H1 (cell line): ENCODE results near the gene IGLL5. TPM values are rescaled to one million over a fixed set of nuclear protein-coding genes. Genes with fewer than 3 reads are reported as not detected.
A peak's percentile ranks its signal among the peaks of the same experiment; 100 is the strongest.

Source experiments
- CTCF ChIA-PET: fragments of 300-600 bp; sonication (Branson Sonifier 250); formaldehyde crosslinking; loops from one replicate; lab custom pipeline; 2021; ENCODE audit not compliant: partially characterized antibody; lab: Charles Lee
- POLR2A ChIA-PET: fragments of 300-600 bp; sonication (Branson Sonifier 250); formaldehyde crosslinking; loops from one replicate; lab custom pipeline; 2021; ENCODE audit warnings: inconsistent platforms; ENCODE audit not compliant: partially characterized antibody; lab: Charles Lee
- DNase-seq, 2 experiments: peaks; one replicate each; pipeline versions ENCODE4 v3.0.0 to v3.0.0-alpha.2; 2010 to 2022; ENCODE audit warnings: low spot score in 2 of 2, low read depth in 1 of 2, mixed read lengths in 1 of 2
- FAIRE-seq: peaks from 2 replicates; lab custom pipeline; 2011; peaks lifted over from hg19 to GRCh38; lab: Jason Lieb, UNC
- H2AFZ ChIP-seq: 2 replicates; pipeline ENCODE4 v1.8.1; 2012; ENCODE audit warnings: low read length, inconsistent platforms
- H2AK5ac ChIP-seq: 2 replicates; pipeline ENCODE4 v1.6.1; 2013; ENCODE audit warnings: low read depth, low read length
- H2BK120ac ChIP-seq: replicated peaks from 2 replicates; pipeline ENCODE3; 2013; ENCODE audit warnings: low read depth, low read length, inconsistent platforms
- H2BK12ac ChIP-seq: 2 replicates; pipeline ENCODE4 v1.6.1; 2013; ENCODE audit warnings: low read depth, low read length
- H2BK15ac ChIP-seq: 2 replicates; pipeline ENCODE4 v1.6.1; 2013; ENCODE audit warnings: low read length
- H2BK20ac ChIP-seq: 2 replicates; pipeline ENCODE4 v1.6.1; 2013; ENCODE audit warnings: low read length
- H2BK5ac ChIP-seq: 2 replicates; pipeline ENCODE4 v1.6.1; 2013; ENCODE audit warnings: low read depth, low read length
- H3K14ac ChIP-seq: 2 replicates; pipeline ENCODE4 v1.6.1; 2013; ENCODE audit warnings: inconsistent platforms; ENCODE audit not compliant: insufficient read length
- H3K18ac ChIP-seq: 2 replicates; pipeline ENCODE4 v1.6.1; 2013; ENCODE audit warnings: low read length; ENCODE audit errors: extremely low read depth
- H3K23ac ChIP-seq: 2 replicates; pipeline ENCODE4 v1.6.1; 2013; ENCODE audit warnings: inconsistent platforms; ENCODE audit not compliant: insufficient read length
- H3K23me2 ChIP-seq: 2 replicates; pipeline ENCODE4 v1.6.1; 2013; ENCODE audit warnings: low read depth, low read length
- H3K27ac ChIP-seq: 2 replicates; pipeline ENCODE4 v1.6.1; 2011; ENCODE audit warnings: low read depth, low read length, inconsistent platforms
- H3K27me3 ChIP-seq, 4 experiments: replicated peaks in 1 of 4; 1 replicate in 1 of 4; 2 replicates in 3 of 4; pipeline versions ENCODE4 v1.6.1 to v1.8.1; 2011 to 2013; ENCODE audit warnings: low read length in 3 of 4, mild to moderate bottlenecking in 3 of 4, inconsistent platforms in 2 of 4, mixed read lengths in 2 of 4, moderate library complexity in 1 of 4; ENCODE audit not compliant: control insufficient read depth in 3 of 4, insufficient read depth in 3 of 4; ENCODE audit errors: extremely low read depth in 1 of 4
- H3K36me3 ChIP-seq, 4 experiments: 2 replicates each; pipeline versions ENCODE4 v1.6.1 to v1.8.1; 2011 to 2013; ENCODE audit warnings: mild to moderate bottlenecking in 4 of 4, low read length in 3 of 4, moderate library complexity in 2 of 4, control low read depth in 1 of 4, inconsistent platforms in 1 of 4; ENCODE audit not compliant: insufficient read depth in 4 of 4, control insufficient read depth in 2 of 4
- H3K4ac ChIP-seq: replicated peaks from 2 replicates; pipeline ENCODE3; 2013; ENCODE audit warnings: low read length, low read depth, mixed read lengths, inconsistent platforms; ENCODE audit not compliant: insufficient read length
- H3K4me1 ChIP-seq, 4 experiments: replicated peaks in 1 of 4; 1 replicate in 1 of 4; 2 replicates in 3 of 4; pipeline versions ENCODE4 v1.6.1 to v1.8.1; 2011 to 2013; ENCODE audit warnings: low read length in 3 of 4, inconsistent platforms in 2 of 4, mixed read lengths in 1 of 4; ENCODE audit not compliant: insufficient read depth in 4 of 4, control insufficient read depth in 3 of 4
- H3K4me2 ChIP-seq, 2 experiments: 2 replicates each; pipeline versions ENCODE4 v1.6.1 to v1.8.1; 2011 to 2013; ENCODE audit warnings: low read depth in 2 of 2, low read length in 2 of 2, control low read depth in 1 of 2, inconsistent platforms in 1 of 2, mild to moderate bottlenecking in 1 of 2; ENCODE audit not compliant: insufficient read depth in 1 of 2
- H3K4me3 ChIP-seq, 4 experiments: fragments of 200-600, 300-600 bp in 1 of 4; sonication (generic), shearing (Covaris generic), sonication (Bioruptor Twin) in 1 of 4; 2 replicates each; pipeline versions ENCODE4 v1.5.1 to v1.8.1; 2011 to 2016; ENCODE audit warnings: low read length in 4 of 4, low read depth in 3 of 4, control low read depth in 2 of 4, inconsistent platforms in 2 of 4, mild to moderate bottlenecking in 2 of 4, mixed read lengths in 1 of 4, moderate library complexity in 1 of 4; ENCODE audit not compliant: insufficient read depth in 2 of 4; ENCODE audit errors: extremely low read depth in 1 of 4
- H3K56ac ChIP-seq: replicated peaks from 2 replicates; pipeline ENCODE3; 2013; ENCODE audit warnings: low read depth, mild to moderate bottlenecking, mixed read lengths, low read length, inconsistent platforms; ENCODE audit not compliant: insufficient read length
- H3K79me1 ChIP-seq: 2 replicates; pipeline ENCODE4 v1.6.1; 2013; ENCODE audit warnings: low read depth, low read length, control low read depth
- H3K79me2 ChIP-seq, 2 experiments: 2 replicates each; pipeline versions ENCODE4 v1.6.1 to v1.8.1; 2012 to 2013; ENCODE audit warnings: low read length in 2 of 2, mild to moderate bottlenecking in 2 of 2, inconsistent platforms in 1 of 2; ENCODE audit not compliant: insufficient read depth in 2 of 2, control insufficient read depth in 1 of 2
- H3K9ac ChIP-seq, 4 experiments: replicated peaks in 1 of 4; 1 replicate in 1 of 4; 2 replicates in 3 of 4; pipeline versions ENCODE4 v1.6.1 to v1.8.1; 2011 to 2013; ENCODE audit warnings: low read depth in 3 of 4, low read length in 3 of 4, control low read depth in 2 of 4, mild to moderate bottlenecking in 2 of 4, moderate library complexity in 2 of 4, inconsistent platforms in 1 of 4; ENCODE audit errors: extremely low read depth in 1 of 4
- H3K9me3 ChIP-seq, 2 experiments: 2 replicates each; pipeline versions ENCODE4 v1.6.1 to v1.8.1; 2012 to 2013; ENCODE audit warnings: mild to moderate bottlenecking in 2 of 2, moderate library complexity in 2 of 2, control low read depth in 1 of 2, inconsistent platforms in 1 of 2, low read depth in 1 of 2, low read length in 1 of 2, mixed read lengths in 1 of 2; ENCODE audit not compliant: insufficient read depth in 2 of 2
- H4K20me1 ChIP-seq, 2 experiments: replicated peaks in 1 of 2; 2 replicates each; pipeline versions ENCODE3 to v1.8.1; 2011 to 2013; ENCODE audit warnings: inconsistent platforms in 2 of 2, low read length in 2 of 2, mild to moderate bottlenecking in 1 of 2; ENCODE audit not compliant: insufficient read depth in 2 of 2, control insufficient read depth in 1 of 2
- H4K5ac ChIP-seq: 2 replicates; pipeline ENCODE4 v1.6.1; 2013; ENCODE audit warnings: low read length, low read depth, mixed read lengths, inconsistent platforms; ENCODE audit not compliant: insufficient read length
- H4K8ac ChIP-seq: 2 replicates; pipeline ENCODE4 v1.8.0; 2013; ENCODE audit warnings: mild to moderate bottlenecking, moderate library complexity, low read length, inconsistent platforms; ENCODE audit not compliant: insufficient read depth; ENCODE audit errors: extremely low read depth
- H4K91ac ChIP-seq: replicated peaks from 2 replicates; pipeline ENCODE3; 2013; ENCODE audit warnings: low read length, mixed read lengths, inconsistent platforms; ENCODE audit not compliant: insufficient read length
- EZH2 ChIP-seq: fragments of 200-600 bp; sonication (generic); IDR thresholded peaks from 2 replicates; pipeline ENCODE4 v1.7.1; 2012; ENCODE audit warnings: low read depth, mild to moderate bottlenecking, moderate library complexity, low read length, inconsistent platforms; ENCODE audit not compliant: severe bottlenecking
- WGBS, 2 experiments: shearing (Covaris generic) in 1 of 2; methylation state at CpG; one replicate each; pipeline versions ENCODE4 v1.1.6 to v1.1.7; 2013 to 2015; ENCODE audit warnings: low lambda C conversion rate in 2 of 2, mixed read lengths in 2 of 2, inconsistent platforms in 1 of 2, low coverage in 1 of 2, missing lambda C conversion rate in 1 of 2; ENCODE audit not compliant: insufficient replicate concordance in 2 of 2, insufficient coverage in 1 of 2, insufficient read length in 1 of 2; ENCODE audit errors: extremely low coverage in 1 of 2, missing lambda C conversion rate in 1 of 2; 5-methylcytosine and 5-hydroxymethylcytosine counted together
- polyA plus RNA-seq, 7 experiments: library from polyadenylated mRNA; depleted of rRNA in 3 of 7; stranded (reverse) in 5 of 7; unstranded in 2 of 7; fragments of >200 nt in 5 of 7; fragments of 200-250 nt in 2 of 7; gene quantifications; 1 replicate in 5 of 7; 2 replicates in 1 of 7; 4 replicates in 1 of 7; pipeline versions ENCODE4 v1.2.1 to v1.2.3, GENCODE V29; 2011 to 2013; ENCODE audit warnings: missing spikeins in 2 of 7, mixed read lengths in 2 of 7
- total RNA-seq: library from RNA; stranded (reverse); fragmentation: NEBNext Ultra II Directional; extraction: Animal tissue kit (Norgen Biotek cat#: 25700); gene quantifications from 2 replicates; pipeline ENCODE4 v1.2.1, GENCODE V29; 2021

The IGLL5 gene
- total and polyA plus RNA-seq, 2 of the 8 experiments (the other 6 are each of a cell fraction or from before 2014, with no cell fraction given): not detected

DNA sequence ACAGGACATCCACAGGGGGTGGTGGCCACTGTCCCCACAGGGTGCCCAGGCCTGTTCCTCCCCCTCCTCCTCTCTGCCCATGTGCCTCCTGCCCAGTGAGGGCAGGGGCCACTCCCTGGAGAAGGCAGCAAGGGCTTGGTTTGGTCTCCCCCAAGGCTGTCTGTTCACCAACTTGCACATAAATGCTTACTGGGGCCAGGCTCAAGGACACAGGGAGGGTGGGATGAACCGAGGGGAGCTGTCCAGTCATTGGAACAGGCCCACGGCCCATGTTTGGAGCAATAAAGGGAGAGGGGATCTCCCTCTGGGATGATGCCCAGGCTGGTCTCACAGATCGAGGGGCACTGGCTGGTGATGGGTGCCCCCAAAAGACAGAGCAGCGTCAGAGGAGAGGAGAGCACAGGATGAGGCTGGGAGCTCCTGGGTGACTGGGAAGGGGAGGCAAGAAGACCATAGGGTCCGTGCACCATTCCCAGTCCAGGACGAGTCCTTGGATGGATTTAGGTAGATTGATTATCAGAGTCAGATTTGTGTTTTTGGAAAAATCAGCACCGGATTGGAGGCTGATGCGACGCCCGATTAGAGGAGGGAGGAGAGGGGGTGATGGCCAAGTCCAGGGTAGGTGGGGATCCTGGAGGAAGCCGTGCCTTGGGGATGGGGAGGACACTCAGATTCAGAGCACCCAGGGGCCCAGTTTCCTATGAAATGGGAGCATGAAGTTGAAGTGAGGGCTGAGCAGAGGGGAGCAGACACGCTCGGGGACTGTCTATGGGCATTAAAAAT, 1.1 kb downstream of the IGLL5 start:
- H3K27me3 ChIP-seq: peaks cover 4 to 18% (median 16%) of the 10 kb centered on the region in 4 experiments
- ChIA-PET POLR2A (no interaction called here), CTCF (no interaction called here)
- H3K9ac ChIP-seq: no peak overlapping the region
- no peak overlapping the region for H3K4me3 ChIP-seq
- no peak overlapping the region for H2AFZ ChIP-seq
- no peak overlapping the region for H3K4me2 ChIP-seq
- H2AK5ac ChIP-seq: no peak overlapping the region
- no peaks in the 10 kb centered on the region for H3K79me2 ChIP-seq
- H4K8ac ChIP-seq: peak overlapping the region; percentile 25; the same call in 1 of the 2 replicates
- no peaks in the 10 kb centered on the region for H3K23me2 ChIP-seq
- TF ChIP-seq EZH2: no peak
- no peak overlapping the region for H2BK15ac ChIP-seq
- H2BK20ac ChIP-seq: no peak overlapping the region
- H3K27ac ChIP-seq: no peak overlapping the region
- no peaks in the 10 kb centered on the region for H4K20me1 ChIP-seq
- no peaks in the 10 kb centered on the region for H3K4me1 ChIP-seq
- no peak overlapping the region for H3K56ac ChIP-seq
- DNase-seq (no peak), FAIRE-seq (no peak)
- WGBS, 2 experiments: 82% methylated on average over 10 of the region's 13 CpGs; no CpG with 5 or more reads in 1 of the 2 experiments
- H3K36me3 ChIP-seq: no peaks in the 10 kb centered on the region
- H3K9me3 ChIP-seq: peaks cover 33 to 53% of the 10 kb centered on the region in 2 experiments
- no peak overlapping the region for H3K4ac ChIP-seq
- H4K91ac ChIP-seq: no peak overlapping the region
- H3K14ac ChIP-seq: no peak overlapping the region
- no peak overlapping the region for H2BK120ac ChIP-seq
- H2BK5ac ChIP-seq: no peak overlapping the region
- H3K18ac ChIP-seq: no peak overlapping the region
- no peak overlapping the region for H3K23ac ChIP-seq
- H4K5ac ChIP-seq: no peak overlapping the region
- H2BK12ac ChIP-seq: no peak overlapping the region
- no peaks in the 10 kb centered on the region; the same call in 1 of the 2 replicates for H3K79me1 ChIP-seq
